Loucy (cell line): ENCODE data around the gene SIL1.

ENCODE experiments used
- H2AFZ ChIP-seq: fragments of 200-600 bp; sonication (generic); 2 replicates; pipeline ENCODE4 v1.6.0; 2016; ENCODE audit warnings: antibody characterized with exemption, mild to moderate bottlenecking, low read length, moderate library complexity
- H3F3A ChIP-seq: fragments of 200-600 bp; 2 replicates; pipeline ENCODE4 v1.6.0; 2016; ENCODE audit warnings: antibody characterized with exemption, low read depth, mild to moderate bottlenecking
- H3K27me3 ChIP-seq: fragments of 200-600 bp; sonication (generic); 2 replicates; pipeline ENCODE4 v1.6.1; 2014; ENCODE audit warnings: low read length, mild to moderate bottlenecking; ENCODE audit not compliant: insufficient read depth, poor library complexity, severe bottlenecking
- H3K36me3 ChIP-seq: fragments of 200-600 bp; sonication (generic); 2 replicates; pipeline ENCODE4 v1.6.1; 2016; ENCODE audit warnings: low read length; ENCODE audit not compliant: insufficient read depth
- H3K4me1 ChIP-seq: fragments of 200-600 bp; sonication (generic); 2 replicates; pipeline ENCODE4 v1.5.1; 2014; ENCODE audit warnings: low read length, mild to moderate bottlenecking; ENCODE audit not compliant: insufficient read depth, poor library complexity, severe bottlenecking
- H3K4me2 ChIP-seq: fragments of 200-600 bp; sonication (generic); 2 replicates; pipeline ENCODE4 v1.6.0; 2014; ENCODE audit warnings: antibody characterized with exemption, low read length, low read depth, mild to moderate bottlenecking; ENCODE audit not compliant: poor library complexity, severe bottlenecking
- H3K4me3 ChIP-seq: fragments of 200-600 bp; sonication (generic); 2 replicates; pipeline ENCODE4 v1.5.1; 2014; ENCODE audit warnings: low read length, mild to moderate bottlenecking, mixed read lengths; ENCODE audit not compliant: poor library complexity, severe bottlenecking
- H3K79me2 ChIP-seq: fragments of 200-600 bp; sonication (generic); 2 replicates; pipeline ENCODE4 v1.6.1; 2014; ENCODE audit warnings: low read length; ENCODE audit not compliant: insufficient read depth
- H3K9ac ChIP-seq: fragments of 200-600 bp; sonication (generic); 2 replicates; pipeline ENCODE4 v1.6.0; 2014; ENCODE audit warnings: mild to moderate bottlenecking, low read depth, low read length, moderate library complexity; ENCODE audit not compliant: poor library complexity, severe bottlenecking
- H3K9me2 ChIP-seq: fragments of 200-600 bp; sonication (generic); replicated peaks from 2 replicates; pipeline ENCODE4 v1.6.1; 2016; ENCODE audit warnings: low read depth, low read length, mixed read lengths
- H3K9me3 ChIP-seq: fragments of 200-600 bp; sonication (generic); 2 replicates; pipeline ENCODE4 v1.6.1; 2014; ENCODE audit warnings: mild to moderate bottlenecking, antibody characterized with exemption, low read length, low read depth; ENCODE audit not compliant: insufficient read depth
- H4K20me1 ChIP-seq: fragments of 200-600 bp; sonication (generic); 2 replicates; pipeline ENCODE4 v1.6.0; 2014; ENCODE audit warnings: antibody characterized with exemption, low read length, mild to moderate bottlenecking; ENCODE audit not compliant: insufficient read depth, poor library complexity, severe bottlenecking
- EZH2phosphoT487 ChIP-seq: fragments of 200-600 bp; IDR thresholded peaks from 2 replicates; pipeline ENCODE4 v1.6.1; 2018; ENCODE audit warnings: antibody characterized with exemption, mild to moderate bottlenecking, moderate library complexity, borderline replicate concordance
- TF ChIP-seq, protein P1 (sequence below): fragments of 200-600 bp; sonication (generic); conservative IDR thresholded peaks from 2 replicates; pipeline ENCODE4 v1.5.1; 2014; ENCODE audit warnings: mild to moderate bottlenecking, antibody characterized with exemption, low read length

SIL1 gene

DNA sequence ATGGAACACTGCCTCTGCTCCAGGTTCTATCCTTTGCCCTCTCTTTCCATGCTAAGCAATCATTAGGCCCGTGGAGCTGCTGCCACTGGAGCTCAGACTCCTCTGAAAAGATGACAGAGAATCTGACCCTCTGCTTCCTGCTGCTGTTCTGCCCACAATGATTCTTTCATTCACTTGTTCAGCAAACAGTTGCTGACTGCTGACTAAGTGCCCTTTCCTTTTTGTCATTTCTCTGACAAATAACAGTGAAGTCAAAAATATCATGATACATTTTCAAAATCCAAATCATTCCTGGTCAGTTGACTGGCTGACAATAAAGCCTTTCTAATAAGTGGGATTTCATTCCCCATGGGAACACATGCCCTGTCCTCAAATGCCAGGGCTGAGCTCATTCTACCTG lies 110.1 kb downstream of the SIL1 start:
- Histone ChIP-seq H3K27me3 (no peaks in the 10 kb centered on the region), H3K79me2 (no peaks in the 10 kb centered on the region), H2AFZ (no peak overlapping the region), H3K9me2 (no peaks in the 10 kb centered on the region), H4K20me1 (no peaks in the 10 kb centered on the region), H3K4me2 (no peak overlapping the region), H3K9ac (no peak overlapping the region), H3K4me3 (no peak overlapping the region), H3F3A (no peaks in the 10 kb centered on the region), H3K36me3 (no peaks in the 10 kb centered on the region), H3K4me1 (peaks cover 18% of the 10 kb centered on the region), H3K9me3 (no peaks in the 10 kb centered on the region)
- TF ChIP-seq EZH2phosphoT487 = no peak
- TF ChIP-seq, protein P1, sequence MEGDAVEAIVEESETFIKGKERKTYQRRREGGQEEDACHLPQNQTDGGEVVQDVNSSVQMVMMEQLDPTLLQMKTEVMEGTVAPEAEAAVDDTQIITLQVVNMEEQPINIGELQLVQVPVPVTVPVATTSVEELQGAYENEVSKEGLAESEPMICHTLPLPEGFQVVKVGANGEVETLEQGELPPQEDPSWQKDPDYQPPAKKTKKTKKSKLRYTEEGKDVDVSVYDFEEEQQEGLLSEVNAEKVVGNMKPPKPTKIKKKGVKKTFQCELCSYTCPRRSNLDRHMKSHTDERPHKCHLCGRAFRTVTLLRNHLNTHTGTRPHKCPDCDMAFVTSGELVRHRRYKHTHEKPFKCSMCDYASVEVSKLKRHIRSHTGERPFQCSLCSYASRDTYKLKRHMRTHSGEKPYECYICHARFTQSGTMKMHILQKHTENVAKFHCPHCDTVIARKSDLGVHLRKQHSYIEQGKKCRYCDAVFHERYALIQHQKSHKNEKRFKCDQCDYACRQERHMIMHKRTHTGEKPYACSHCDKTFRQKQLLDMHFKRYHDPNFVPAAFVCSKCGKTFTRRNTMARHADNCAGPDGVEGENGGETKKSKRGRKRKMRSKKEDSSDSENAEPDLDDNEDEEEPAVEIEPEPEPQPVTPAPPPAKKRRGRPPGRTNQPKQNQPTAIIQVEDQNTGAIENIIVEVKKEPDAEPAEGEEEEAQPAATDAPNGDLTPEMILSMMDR = no peak

DNA sequence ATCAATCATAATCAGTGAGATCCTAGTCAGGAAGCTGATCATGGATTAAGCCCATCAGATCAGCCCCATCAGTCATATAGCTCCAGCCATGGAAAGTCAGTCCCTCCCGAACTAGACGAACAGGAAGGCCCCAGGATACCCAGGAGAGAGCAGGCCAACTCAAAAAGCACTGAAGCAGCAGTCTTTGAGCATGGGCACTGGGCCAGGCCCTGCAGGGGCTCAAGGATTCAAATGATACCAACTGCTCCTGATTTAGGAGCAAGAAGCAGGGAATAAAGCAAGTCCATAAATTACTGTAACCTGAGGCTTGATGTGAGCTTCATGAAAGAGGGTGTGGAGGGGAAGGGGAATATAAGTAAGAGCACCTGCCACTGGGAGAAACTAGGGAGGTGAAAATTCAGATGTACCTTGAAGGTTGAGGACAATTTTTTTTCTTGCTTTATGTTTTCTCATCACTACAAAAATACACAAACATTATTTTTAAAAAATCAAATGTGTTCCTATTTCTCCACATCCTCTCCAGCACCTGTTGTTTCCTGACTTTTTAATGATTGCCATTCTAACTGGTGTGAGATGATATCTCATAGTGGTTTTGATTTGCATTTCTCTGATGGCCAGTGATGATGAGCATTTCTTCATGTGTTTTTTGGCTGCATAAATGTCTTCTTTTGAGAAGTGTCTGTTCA lies 115.2 kb downstream of the SIL1 start:
- Histone ChIP-seq H3K27me3 (no peaks in the 10 kb centered on the region), H3F3A (no peaks in the 10 kb centered on the region), H3K9me2 (no peaks in the 10 kb centered on the region), H3K36me3 (no peaks in the 10 kb centered on the region), H4K20me1 (no peaks in the 10 kb centered on the region), H2AFZ (no peak overlapping the region), H3K9me3 (no peaks in the 10 kb centered on the region), H3K4me2 (no peak overlapping the region), H3K79me2 (no peaks in the 10 kb centered on the region), H3K4me3 (no peak overlapping the region), H3K9ac (no peak overlapping the region), H3K4me1 (peaks cover 11% of the 10 kb centered on the region)
- TF ChIP-seq, protein P1 = no peak
- no peak for TF ChIP-seq EZH2phosphoT487

DNA sequence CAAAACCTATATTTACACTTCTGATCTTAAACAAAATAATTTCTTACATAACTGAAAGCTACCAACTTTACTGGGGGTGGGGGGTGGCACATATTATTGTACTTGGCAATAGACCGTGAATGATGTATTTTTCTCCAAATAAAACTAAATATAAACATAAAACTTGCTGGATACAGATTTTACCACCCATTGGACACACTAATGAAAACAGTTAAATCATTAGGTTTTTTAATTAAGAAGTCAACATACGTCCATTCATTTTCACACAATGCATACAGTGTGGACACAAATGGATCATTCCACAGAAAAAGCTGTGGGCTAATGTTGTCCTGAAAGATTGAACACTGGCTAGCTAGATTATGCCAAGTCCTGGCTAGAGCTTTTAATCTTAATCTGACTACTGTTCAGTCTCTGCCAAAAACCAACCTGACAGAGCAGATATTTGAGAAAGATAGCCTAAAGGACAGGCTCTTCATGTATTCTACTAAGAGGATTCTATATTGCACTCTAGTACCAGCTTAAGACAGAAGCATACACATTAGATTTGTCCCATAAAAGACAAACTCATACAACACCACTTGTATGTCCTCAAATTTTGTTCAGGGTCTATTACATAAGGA lies 118.1 kb downstream of the SIL1 start:
- H3F3A ChIP-seq = no peaks in the 10 kb centered on the region
- H3K36me3 ChIP-seq = no peaks in the 10 kb centered on the region
- no peak overlapping the region for H3K9ac ChIP-seq
- no peaks in the 10 kb centered on the region for H3K79me2 ChIP-seq
- H3K4me3 ChIP-seq = no peak overlapping the region
- H3K27me3 ChIP-seq = no peaks in the 10 kb centered on the region
- H3K9me2 ChIP-seq = no peaks in the 10 kb centered on the region
- no peak overlapping the region for H3K4me2 ChIP-seq
- H3K9me3 ChIP-seq = no peaks in the 10 kb centered on the region
- TF ChIP-seq, protein P1 = no peak
- TF ChIP-seq EZH2phosphoT487 = no peak
- no peak overlapping the region for H2AFZ ChIP-seq
- H4K20me1 ChIP-seq = no peaks in the 10 kb centered on the region
- peaks cover 10% of the 10 kb centered on the region for H3K4me1 ChIP-seq
